Retinal pigment epithelial cell (primary cell): ENCODE data around the gene PTPRN2.

ENCODE experiments used
- DNase-seq: peaks from one replicate; pipeline ENCODE4 v3.0.0-alpha.2; 2010; ENCODE audit warnings: low read depth
- H3K4me3 ChIP-seq: 2 replicates; pipeline ENCODE4 v1.5.1; 2011; ENCODE audit warnings: mild to moderate bottlenecking, low read length, control low read depth, moderate library complexity
- CTCF ChIP-seq: conservative IDR thresholded peaks from 2 replicates; pipeline ENCODE4 v1.5.1; 2011; ENCODE audit warnings: low read depth, low read length, control low read depth, inconsistent platforms

The PTPRN2 gene

GRCh38 chr7:158487631-158488151 is 99.9 kb downstream of the PTPRN2 start:
- no peak for DNase-seq
- H3K4me3 ChIP-seq = no peak overlapping the region
- TF ChIP-seq CTCF = no peak

GRCh38 chr7:158486919-158487318 is 100.7 kb downstream of the PTPRN2 start:
- TF ChIP-seq CTCF = no peak
- no peak for DNase-seq
- H3K4me3 ChIP-seq = no peak overlapping the region

GRCh38 chr7:158484801-158485531 is 102.7 kb downstream of the PTPRN2 start:
- no peak overlapping the region for H3K4me3 ChIP-seq
- no peak for DNase-seq
- TF ChIP-seq CTCF = no peak

GRCh38 chr7:158482480-158482879 is 105.1 kb downstream of the PTPRN2 start:
- H3K4me3 ChIP-seq = no peak overlapping the region
- no peak for TF ChIP-seq CTCF
- DNase-seq = no peak

- no peak for TF ChIP-seq CTCF
- DNase-seq = no peak
- no peak overlapping the region for H3K4me3 ChIP-seq
Observed at GRCh38 chr7:158479664-158480025, 108.0 kb downstream of the PTPRN2 start.

- H3K4me3 ChIP-seq = no peak overlapping the region
- no peak for TF ChIP-seq CTCF
- no peak for DNase-seq
Observed at GRCh38 chr7:158479021-158479663, 108.5 kb downstream of the PTPRN2 start.

- no peak for TF ChIP-seq CTCF
- DNase-seq = no peak
- H3K4me3 ChIP-seq = no peak overlapping the region
Observed at GRCh38 chr7:158477866-158478265, 109.8 kb downstream of the PTPRN2 start.
